RPMI8226 (cell line): ENCODE results near the gene CPEB4.

Source experiments
- DNase-seq: peaks from one replicate; pipeline ENCODE4 v3.0.0-alpha.2; 2015

CPEB4 gene

GRCh38 chr5:173887610-173888472 lies at the start of gene CPEB4:
Gene CPEB4, plus strand, starts transcription at chr5:173888349. Its CDS starts 1,385 bp downstream, at chr5:173889734.
- peak; percentile 100 for DNase-seq

GRCh38 chr5:173839117-173839713 lies 48.9 kb upstream of the CPEB4 start:
- peak; percentile 71 for DNase-seq

- peak; percentile 94 for DNase-seq
Observed at GRCh38 chr5:173840111-173840983, 47.8 kb upstream of the CPEB4 start.

GRCh38 chr5:173841710-173842109 lies 46.4 kb upstream of the CPEB4 start:
- no peak for DNase-seq

- no peak for DNase-seq
Observed at GRCh38 chr5:173843794-173844193, 44.4 kb upstream of the CPEB4 start.

- no peak for DNase-seq
Observed at GRCh38 chr5:173845321-173845720, 42.8 kb upstream of the CPEB4 start.

GRCh38 chr5:173846929-173847501 lies 41.1 kb upstream of the CPEB4 start:
- DNase-seq, result no peak

GRCh38 chr5:173848986-173849596 lies 39.1 kb upstream of the CPEB4 start:
- no peak for DNase-seq

GRCh38 chr5:173849908-173850307 lies 38.2 kb upstream of the CPEB4 start:
- DNase-seq, result no peak

GRCh38 chr5:173850659-173851058 lies 37.5 kb upstream of the CPEB4 start:
- DNase-seq, result no peak

- no peak for DNase-seq
Observed at GRCh38 chr5:173851595-173852243, 36.4 kb upstream of the CPEB4 start.

GRCh38 chr5:173852790-173853359 lies 35.3 kb upstream of the CPEB4 start:
- DNase-seq, result no peak

- DNase-seq, result no peak
Observed at GRCh38 chr5:173853370-173854131, 34.6 kb upstream of the CPEB4 start.

- no peak for DNase-seq
Observed at GRCh38 chr5:173855162-173855994, 32.8 kb upstream of the CPEB4 start.

- DNase-seq, result no peak
Observed at GRCh38 chr5:173855995-173856656, 32.0 kb upstream of the CPEB4 start.

- no peak for DNase-seq
Observed at GRCh38 chr5:173857234-173857633, 30.9 kb upstream of the CPEB4 start.

GRCh38 chr5:173858021-173858669 lies 30.0 kb upstream of the CPEB4 start:
- no peak for DNase-seq

- DNase-seq, result no peak
Observed at GRCh38 chr5:173858670-173859407, 29.3 kb upstream of the CPEB4 start.
